ENCODE data around the gene TRAM2.

GRCh38 chr6:52506476-52506875, 70.4 kb downstream of the TRAM2 start:
- TF ChIP-seq CTCF (conservative IDR thresholded peaks at IDR 0.05; ENCODE audit: low read length) = no peak
- TF ChIP-seq EZH2phosphoT487 (IDR thresholded peaks at IDR 0.05; ENCODE audit: borderline replicate concordance) = no peak
